GM06990 (cell line): ENCODE results near the gene LY9.

Experiments
- DNase-seq: peaks from one replicate; pipeline ENCODE4 v3.0.0-alpha.2; 2011; ENCODE audit not compliant: insufficient read length; ENCODE audit errors: extremely low read depth
- H3K27me3 ChIP-seq: replicated peaks from 2 replicates; pipeline ENCODE4 v1.6.0; 2011; ENCODE audit warnings: low read length; ENCODE audit not compliant: control insufficient read depth, insufficient read depth
- H3K36me3 ChIP-seq: 2 replicates; pipeline ENCODE4 v1.5.1; 2011; ENCODE audit warnings: low read length; ENCODE audit not compliant: control insufficient read depth, insufficient read depth
- H3K4me3 ChIP-seq: replicated peaks from 2 replicates; pipeline ENCODE4 v1.5.1; 2011; ENCODE audit warnings: low read depth, mild to moderate bottlenecking, control low read depth, low read length
- TF ChIP-seq, protein P1 (sequence below): IDR thresholded peaks from 2 replicates; pipeline ENCODE4 v1.5.1; 2011; ENCODE audit warnings: low read length, control low read depth, mild to moderate bottlenecking, inconsistent platforms; ENCODE audit not compliant: insufficient read depth, poor library complexity, severe bottlenecking

The LY9 gene

DNA sequence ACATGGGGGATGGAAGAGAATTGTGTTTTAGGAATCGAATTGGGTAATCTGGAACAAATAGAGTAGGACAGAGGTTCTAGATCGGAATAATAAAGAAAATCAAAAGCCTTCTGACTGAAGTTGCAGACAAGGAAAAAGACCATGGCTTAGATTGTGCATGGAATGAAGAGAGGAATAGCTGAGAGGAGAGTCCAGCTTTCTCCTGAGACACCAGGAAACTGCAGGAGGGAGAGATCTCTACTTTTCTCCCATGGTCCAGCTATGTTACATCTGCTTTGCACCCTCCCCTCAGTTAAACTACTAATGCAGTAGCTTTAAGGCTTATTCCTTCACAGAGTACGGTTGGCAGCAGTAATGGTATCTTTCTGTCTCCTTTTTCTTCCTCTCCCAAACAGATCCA lies 43.6 kb upstream of the LY9 start:
- H3K36me3 ChIP-seq = peaks cover 40% of the 10 kb centered on the region
- TF ChIP-seq, protein P1, sequence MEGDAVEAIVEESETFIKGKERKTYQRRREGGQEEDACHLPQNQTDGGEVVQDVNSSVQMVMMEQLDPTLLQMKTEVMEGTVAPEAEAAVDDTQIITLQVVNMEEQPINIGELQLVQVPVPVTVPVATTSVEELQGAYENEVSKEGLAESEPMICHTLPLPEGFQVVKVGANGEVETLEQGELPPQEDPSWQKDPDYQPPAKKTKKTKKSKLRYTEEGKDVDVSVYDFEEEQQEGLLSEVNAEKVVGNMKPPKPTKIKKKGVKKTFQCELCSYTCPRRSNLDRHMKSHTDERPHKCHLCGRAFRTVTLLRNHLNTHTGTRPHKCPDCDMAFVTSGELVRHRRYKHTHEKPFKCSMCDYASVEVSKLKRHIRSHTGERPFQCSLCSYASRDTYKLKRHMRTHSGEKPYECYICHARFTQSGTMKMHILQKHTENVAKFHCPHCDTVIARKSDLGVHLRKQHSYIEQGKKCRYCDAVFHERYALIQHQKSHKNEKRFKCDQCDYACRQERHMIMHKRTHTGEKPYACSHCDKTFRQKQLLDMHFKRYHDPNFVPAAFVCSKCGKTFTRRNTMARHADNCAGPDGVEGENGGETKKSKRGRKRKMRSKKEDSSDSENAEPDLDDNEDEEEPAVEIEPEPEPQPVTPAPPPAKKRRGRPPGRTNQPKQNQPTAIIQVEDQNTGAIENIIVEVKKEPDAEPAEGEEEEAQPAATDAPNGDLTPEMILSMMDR = no peak

DNA sequence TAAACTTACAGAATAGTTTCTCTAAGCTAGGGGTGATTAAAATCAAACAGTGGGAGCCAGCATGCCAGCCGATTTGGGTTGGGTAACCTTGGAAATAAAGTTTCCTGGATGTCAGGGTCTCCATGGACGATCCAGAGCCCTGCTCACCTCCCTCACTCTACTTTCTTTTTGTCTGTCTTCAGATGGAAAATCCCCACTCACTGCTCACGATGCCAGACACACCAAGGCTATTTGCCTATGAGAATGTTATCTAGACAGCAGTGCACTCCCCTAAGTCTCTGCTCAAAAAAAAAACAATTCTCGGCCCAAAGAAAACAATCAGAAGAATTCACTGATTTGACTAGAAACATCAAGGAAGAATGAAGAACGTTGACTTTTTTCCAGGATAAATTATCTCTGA lies 43.0 kb upstream of the LY9 start:
- H3K4me3 ChIP-seq = no peak overlapping the region
- DNase-seq = no peak

More for the DNA sequence above, 43.6 kb upstream of the LY9 start:
- Histone ChIP-seq H3K27me3 (no peaks in the 10 kb centered on the region), H3K4me3 (no peak overlapping the region)
- no peak for DNase-seq

DNA sequence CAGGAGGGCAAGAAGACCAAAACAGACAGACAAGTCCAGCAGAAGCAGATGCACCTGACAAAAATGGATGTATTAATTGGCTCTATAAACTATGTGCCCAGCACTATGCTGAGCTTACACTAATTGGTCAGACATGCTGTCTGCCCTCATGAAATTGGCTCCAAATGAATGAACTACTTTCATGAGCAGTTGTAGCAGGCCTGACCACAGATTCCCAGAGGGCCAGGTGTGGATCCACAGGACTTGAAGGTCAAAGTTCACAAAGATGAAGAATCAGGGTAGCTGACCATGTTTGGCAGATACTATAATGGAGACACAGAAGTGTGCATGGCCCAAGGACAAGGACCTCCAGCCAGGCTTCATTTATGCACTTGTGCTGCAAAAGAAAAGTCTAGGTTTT lies 42.4 kb upstream of the LY9 start:
- TF ChIP-seq, protein P1 = no peak
- H3K4me3 ChIP-seq = no peak overlapping the region
- H3K27me3 ChIP-seq = no peaks in the 10 kb centered on the region
- H3K36me3 ChIP-seq = peaks cover 31% of the 10 kb centered on the region
- no peak for DNase-seq

More for the DNA sequence above, 43.0 kb upstream of the LY9 start:
- H3K27me3 ChIP-seq = no peaks in the 10 kb centered on the region
- TF ChIP-seq, protein P1 = no peak
- H3K36me3 ChIP-seq = peaks cover 38% of the 10 kb centered on the region

DNA sequence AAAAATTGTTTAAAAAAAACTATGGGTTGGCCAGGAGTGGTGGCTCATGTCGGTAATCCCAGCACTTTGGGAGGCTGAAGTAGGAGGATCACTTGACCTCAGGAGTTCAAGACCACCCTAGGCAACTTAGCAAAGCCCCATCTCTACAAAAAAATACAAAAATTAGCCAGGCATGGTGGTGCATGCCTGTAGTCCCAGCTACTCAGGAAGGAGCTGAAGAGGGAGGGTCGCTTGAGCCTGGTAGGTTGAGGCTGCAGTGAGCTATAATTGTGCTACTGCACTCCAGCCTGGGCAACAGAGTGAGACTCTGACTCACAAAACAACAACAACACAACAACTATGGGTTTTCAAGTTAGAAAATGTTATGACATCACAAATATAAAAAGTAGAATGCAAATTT lies 40.5 kb upstream of the LY9 start:
- TF ChIP-seq, protein P1 = no peak
- Histone ChIP-seq H3K36me3 (peaks cover 17% of the 10 kb centered on the region), H3K27me3 (no peaks in the 10 kb centered on the region), H3K4me3 (no peak overlapping the region)
- no peak for DNase-seq

DNA sequence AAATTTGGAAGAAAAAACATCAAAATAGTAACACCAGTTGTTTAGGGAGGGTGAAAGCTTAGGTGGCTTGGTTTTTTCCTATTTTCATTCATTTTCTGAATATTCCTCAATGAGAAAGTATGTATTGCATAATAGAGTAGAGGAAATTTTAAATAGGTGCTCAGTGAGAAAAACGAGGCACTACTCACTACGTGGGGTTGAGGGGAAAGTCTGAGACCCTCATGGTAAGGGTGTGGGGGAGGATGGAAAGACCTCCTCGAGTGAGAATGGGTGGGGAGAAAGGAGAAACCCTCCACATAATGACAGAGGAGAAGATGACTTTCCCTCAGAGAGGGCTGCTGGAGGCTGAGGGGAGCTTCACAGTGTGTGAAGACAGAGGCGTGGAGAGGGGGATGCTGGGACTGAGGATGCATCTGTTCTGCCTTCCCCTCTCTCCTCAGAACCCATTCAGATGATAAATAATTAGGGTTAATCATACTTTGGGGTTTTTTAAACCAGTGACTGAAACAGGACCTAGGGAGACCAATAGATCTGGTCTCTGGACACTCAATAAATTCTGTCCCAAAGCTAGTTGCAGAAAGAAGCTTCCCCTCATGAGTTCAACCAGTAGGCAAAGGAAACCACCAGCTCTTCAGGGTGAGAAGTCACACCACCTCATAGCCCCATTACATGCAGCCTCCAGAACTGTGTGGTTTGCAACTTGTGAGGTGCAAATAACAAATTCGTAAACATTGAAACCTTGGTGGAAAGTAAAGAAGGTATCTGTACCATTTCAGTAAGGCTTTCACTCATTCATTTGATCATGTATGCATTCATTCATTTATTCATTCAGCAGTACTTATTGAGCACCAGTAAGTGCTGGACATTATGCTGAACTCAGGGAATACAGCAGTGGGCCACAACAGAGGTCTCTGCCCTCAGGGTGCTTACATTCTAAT lies 39.8 kb upstream of the LY9 start:
- TF ChIP-seq, protein P1 = no peak
- Histone ChIP-seq H3K4me3 (no peak overlapping the region), H3K36me3 (peaks cover 12% of the 10 kb centered on the region), H3K27me3 (no peaks in the 10 kb centered on the region)
- no peak for DNase-seq
